Right ventricle myocardium inferior (tissue), 1 donor: Measurements from ENCODE around the gene DLX2. TPM values are rescaled to one million over a fixed set of nuclear protein-coding genes. Genes with fewer than 3 reads are reported as not detected.
"Not testable (repeated sequence)": the region's sequence is repeated elsewhere in the genome, so short reads cannot be mapped to it uniquely, and the experiment has no call there.

Experiments
- ATAC-seq: fragments of 200-7000 bp; cut with Tn5 transposase; one replicate; pipeline ENCODE4 v1.9.1; 2020; ENCODE audit warnings: mild to moderate bottlenecking, moderate library complexity
- DNase-seq: peaks from one replicate; pipeline ENCODE4 v3.0.0; 2021; ENCODE audit errors: missing footprints
- intact Hi-C: fragments of 100-400 bp; cut with DNase I; formaldehyde crosslinking; loops from one replicate; pipeline ENCODE4 v1.11.0; 2022
- total RNA-seq: library from RNA; stranded (reverse); fragmentation: NEBNext Ultra II Directional; extraction: Animal tissue kit (Norgen Biotek cat#: 25700); gene quantifications from one replicate; pipeline ENCODE4 v1.2.1, GENCODE V29; 2021
- donor health status: DM: no; HTN: yes; CAD: no; lungs with severe emphysema.

Gene DLX2
- total RNA-seq, 1 donor from 2014 or later: not detected

GRCh38 chr2:172072706-172073105 lies 30.0 kb downstream of the DLX2 start:
- ATAC-seq (no peak), DNase-seq (no peak)
- intact Hi-C loops: no loop called here

DNA sequence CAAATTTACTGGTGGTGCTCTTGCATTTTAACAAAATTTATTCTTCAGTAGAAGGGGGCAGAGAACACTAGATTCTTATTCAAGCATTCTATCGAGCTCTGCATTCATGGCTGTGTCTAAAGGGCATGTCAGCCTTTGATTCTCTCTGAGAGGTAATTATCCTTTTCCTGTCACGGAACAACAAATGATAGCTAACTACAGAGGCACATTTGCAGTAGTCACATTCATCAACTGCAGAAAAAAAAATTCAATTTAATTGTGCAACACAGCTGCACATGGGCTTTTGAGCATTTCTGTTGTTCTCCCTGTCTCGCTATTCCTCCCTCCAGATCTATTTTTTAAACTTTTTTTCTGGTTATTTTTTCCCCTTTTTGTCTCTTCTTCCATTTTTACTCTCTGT lies 30.4 kb downstream of the DLX2 start:
- ATAC-seq (no peak), DNase-seq (no peak)
- intact Hi-C loops: no loop called here

DNA sequence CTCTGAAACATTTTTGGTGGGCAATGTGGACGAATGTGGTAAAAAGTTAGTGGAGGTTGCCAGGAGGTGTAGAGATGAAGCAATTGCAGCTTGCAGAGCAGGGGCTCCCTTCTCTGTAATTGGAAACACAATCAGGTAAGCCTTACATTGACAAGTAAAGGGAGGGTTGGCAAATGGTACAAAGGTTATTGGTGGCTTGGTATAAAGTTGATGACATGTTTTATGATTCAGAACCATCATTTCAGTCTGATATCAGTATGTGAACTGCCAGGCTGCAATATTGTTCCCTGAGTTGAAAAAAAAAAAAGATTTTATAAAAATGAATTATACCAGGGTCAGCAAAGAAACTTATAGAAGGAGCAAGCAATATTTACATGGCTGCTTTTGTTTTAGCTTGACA lies 31.8 kb downstream of the DLX2 start:
- DNase-seq (no peak), ATAC-seq (no peak)
- intact Hi-C loops: no loop called here

DNA sequence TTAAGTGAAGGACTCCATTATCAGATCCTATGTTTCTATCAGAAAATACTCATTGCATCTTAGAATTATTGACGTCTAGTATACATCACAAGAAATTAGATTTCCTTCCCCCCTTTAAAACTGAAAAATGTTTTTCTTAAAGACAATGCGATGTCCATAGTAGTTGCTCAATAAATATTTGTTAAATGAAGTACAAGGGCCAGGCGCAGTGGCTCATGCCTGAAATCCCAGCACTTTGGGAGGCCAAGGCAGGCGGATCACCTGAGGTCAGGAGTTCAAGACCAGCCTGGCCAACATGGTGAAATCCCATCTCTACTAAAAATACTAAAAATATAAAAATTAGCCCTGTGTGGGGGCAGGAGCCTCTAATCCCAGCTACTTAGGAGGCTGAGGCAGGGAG lies 34.8 kb downstream of the DLX2 start:
- DNase-seq, ATAC-seq, intact Hi-C loops: not testable (repeated sequence)

DNA sequence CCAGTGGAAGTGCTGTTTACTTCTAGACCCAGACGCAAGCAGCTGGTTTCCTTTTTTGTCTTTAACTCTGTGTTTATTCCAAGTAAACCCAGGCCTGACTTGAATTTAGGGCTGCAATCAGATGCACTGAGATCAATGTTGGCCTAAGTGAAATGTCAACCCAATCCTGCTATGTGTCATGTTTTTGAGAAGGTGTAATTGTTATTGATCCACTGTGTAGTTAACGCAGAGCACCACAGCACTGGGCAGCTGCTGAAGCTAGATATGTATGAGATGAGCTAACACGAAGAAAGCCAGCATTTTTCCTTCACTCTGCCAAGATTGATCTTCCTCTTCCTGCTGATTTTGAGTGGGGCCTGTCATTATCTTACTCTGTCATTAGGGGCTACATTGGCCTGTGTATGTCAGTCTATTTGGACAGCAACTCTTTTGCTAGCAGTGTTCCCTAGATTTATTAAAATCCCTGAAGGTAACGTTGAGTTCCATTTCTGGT lies 36.3 kb downstream of the DLX2 start:
- no peak for ATAC-seq
- DNase-seq: no peak
- intact Hi-C loops: no loop called here

GRCh38 chr2:172065111-172065510 lies 37.6 kb downstream of the DLX2 start:
- intact Hi-C loops: no loop called here
- ATAC-seq (no peak), DNase-seq (no peak)

DNA sequence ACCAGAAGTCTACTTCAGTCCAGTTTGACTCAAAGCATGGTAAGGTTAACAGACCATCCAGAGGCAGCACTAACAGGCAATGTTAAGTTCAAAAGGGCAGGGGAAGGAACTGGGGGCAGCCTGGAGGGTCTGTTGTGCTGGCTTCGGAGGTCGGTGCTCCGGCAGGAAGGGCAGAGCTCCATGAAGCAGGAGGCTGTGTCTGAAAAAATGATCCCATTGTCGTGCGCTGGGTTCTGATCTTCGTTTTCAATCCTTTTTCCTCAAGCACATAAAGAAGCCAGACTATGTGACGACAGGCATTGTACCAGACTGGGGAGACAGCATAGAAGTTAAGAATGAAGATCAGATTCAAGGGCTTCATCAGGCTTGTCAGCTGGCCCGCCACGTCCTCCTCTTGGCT lies 39.3 kb downstream of the DLX2 start:
- no peak for ATAC-seq
- intact Hi-C loops: no loop called here
- DNase-seq: no peak

DNA sequence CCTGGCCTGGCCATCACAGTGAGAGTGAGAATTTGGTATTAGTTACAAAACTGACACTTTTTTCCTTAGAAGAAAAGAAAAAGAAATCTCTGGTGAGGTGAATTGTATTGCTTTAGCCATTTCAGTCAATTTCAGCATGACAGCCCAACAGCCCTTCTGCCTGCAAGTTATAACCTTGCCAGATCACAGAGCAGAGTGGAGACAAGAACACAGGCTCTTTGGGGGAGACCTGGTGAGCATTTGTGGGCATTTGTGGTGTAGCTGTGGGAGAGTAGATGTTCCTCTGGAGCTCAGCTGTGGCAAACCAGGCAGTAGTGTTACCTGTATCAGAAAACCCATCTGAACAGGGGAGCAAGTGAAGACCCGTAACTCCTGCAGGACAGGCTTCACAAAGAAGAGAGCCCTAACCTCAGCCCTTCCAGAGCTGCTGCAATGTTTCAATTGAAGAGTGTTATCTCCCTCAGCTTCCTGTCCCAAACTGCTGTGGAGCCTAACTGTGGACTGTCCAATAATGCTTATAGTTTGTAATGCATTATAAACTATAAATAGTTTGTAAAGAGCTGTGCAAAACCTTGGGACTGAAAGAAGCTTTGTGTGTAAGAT lies 40.2 kb downstream of the DLX2 start:
- intact Hi-C loops: no loop called here
- ATAC-seq (no peak), DNase-seq (no peak)

- DNase-seq, intact Hi-C loops, ATAC-seq: not testable (repeated sequence)
These were observed 42.6 kb downstream of the DLX2 start for GRCh38 chr2:172060118-172060517.

GRCh38 chr2:172058660-172059059 lies 44.0 kb downstream of the DLX2 start:
- ATAC-seq (no peak), DNase-seq (no peak)
- intact Hi-C loops: no loop called here

GRCh38 chr2:172056293-172056692 lies 46.4 kb downstream of the DLX2 start:
- intact Hi-C loops: no loop called here
- no peak for DNase-seq

DNA sequence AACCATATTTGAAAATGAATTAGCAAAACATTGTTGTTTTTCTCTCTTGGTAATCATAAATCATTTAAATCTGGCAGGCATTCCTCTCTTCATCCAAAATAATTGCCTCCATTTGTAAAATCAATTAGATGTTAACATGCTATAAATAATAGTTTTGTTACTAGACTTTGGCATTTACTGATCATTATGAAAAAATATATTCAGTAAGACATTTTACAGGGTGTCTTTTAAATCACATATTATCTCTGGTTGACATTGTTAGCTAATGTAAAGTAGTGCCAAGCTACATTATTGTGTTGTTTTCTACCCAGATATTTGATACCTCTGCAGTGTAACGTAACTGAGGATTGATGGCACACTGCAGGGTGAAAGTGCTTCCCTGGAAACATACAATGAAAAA lies 49.2 kb downstream of the DLX2 start:
- DNase-seq (no peak), ATAC-seq (no peak)
- intact Hi-C loops: no loop called here

More at GRCh38 chr2:172056293-172056692, 46.4 kb downstream of the DLX2 start:
- ATAC-seq: no peak

DNA sequence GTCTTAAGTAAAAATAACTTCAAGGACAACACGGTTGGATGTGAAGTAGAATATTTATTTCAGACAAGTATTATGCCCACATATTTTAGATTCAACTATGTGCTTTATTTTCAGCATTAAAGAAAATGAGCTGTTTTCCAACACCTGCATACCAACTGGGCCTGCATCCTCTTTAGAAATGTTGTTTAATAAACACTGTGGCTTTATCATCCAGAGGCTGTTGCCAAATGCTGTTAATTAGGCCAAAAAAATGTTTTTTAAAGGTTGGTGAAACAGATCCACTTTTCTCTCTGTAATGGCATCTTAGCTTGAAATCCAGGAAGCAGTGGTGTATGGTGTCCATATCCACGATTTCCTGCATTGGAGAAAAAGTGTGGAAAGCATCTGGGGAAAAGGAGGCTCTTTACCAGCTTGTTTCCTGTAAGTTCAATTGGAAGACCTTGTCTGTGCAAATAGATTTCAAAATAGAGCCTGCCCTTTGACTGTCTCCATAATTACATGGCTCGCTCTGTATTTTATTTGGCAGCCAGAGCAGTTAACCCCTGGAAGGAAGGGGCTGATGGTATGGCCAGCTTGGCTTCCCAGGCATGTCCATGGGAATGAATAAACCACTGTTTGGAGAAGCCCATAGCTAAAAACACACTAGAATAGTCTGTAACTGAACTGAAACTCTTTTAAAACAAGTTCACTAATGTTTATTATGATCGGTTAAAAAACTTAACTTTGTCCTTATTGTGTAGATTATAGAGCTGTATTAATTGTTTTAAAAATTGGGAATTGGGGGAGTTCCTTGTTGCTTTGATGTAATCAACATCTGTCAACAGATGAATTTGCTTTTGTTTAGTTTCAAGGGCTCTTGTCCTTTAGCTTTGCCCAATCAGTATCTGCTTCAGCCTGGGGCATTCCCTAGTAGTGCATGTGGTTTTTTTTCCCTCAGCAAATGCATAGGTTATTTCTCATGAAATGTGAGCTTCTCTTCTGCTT lies 50.4 kb downstream of the DLX2 start:
- ATAC-seq: no peak
- DNase-seq: no peak
- intact Hi-C loops: no loop called here

GRCh38 chr2:172050479-172051125 lies 52.1 kb downstream of the DLX2 start:
- intact Hi-C loops: no loop called here
- ATAC-seq: no peak
- no peak for DNase-seq

DNA sequence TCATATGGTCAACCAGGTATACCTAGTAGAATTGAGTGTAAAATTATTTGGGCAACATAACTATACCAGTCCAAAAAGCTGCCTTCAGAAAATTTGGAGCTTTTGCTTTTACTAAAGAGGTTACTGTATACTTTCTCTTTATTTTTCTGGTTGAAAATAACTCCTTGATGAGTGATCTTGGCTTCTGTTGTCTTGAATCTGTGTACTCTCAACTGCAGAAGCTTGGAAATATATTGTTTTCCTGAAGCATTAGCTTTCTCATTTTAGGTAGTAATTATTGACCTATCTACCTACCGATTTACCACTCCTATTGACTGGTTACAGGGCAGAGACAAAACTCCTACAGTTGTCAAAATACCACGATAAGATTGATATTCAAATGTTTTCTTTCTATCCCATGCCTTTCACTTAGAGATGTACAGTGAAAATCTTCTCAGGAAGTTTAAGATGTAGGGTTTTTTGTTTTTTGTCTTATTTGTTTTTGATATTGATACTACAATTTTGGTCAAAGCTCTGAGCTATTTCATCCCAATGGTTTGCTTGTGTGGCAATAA lies 53.1 kb downstream of the DLX2 start:
- ATAC-seq (no peak), DNase-seq (no peak)
- intact Hi-C loops: no loop called here
